AG04450 (cell line): ENCODE data around the gene TIMM9. TPM values are rescaled to one million over a fixed set of nuclear protein-coding genes. Genes with fewer than 3 reads are reported as not detected.
A peak's percentile ranks its signal among the peaks of the same experiment; 100 is the strongest.
"Not testable (repeated sequence)": the region's sequence is repeated elsewhere in the genome, so short reads cannot be mapped to it uniquely, and the experiment has no call there.

Experiments
- CTCF ChIA-PET: fragments of 300-600, 350-600 bp; formaldehyde crosslinking; extraction: SDS; loops from one replicate; lab custom pipeline; 2022; ENCODE audit warnings: antibody characterized with exemption, inconsistent platforms; lab: Charles Lee
- POLR2A ChIA-PET: fragments of 350-600 bp; formaldehyde crosslinking; extraction: SDS; loops from one replicate; lab custom pipeline; 2021; ENCODE audit warnings: antibody characterized with exemption, inconsistent platforms; lab: Yijun Ruan, JAX
- DNase-seq: peaks from one replicate; pipeline ENCODE4 v3.0.0-alpha.2; 2011; ENCODE audit warnings: low read depth, low spot score
- H3K27ac ChIP-seq: one replicate; pipeline ENCODE4 v1.5.1; 2012; ENCODE audit warnings: low read depth, low read length, control low read depth
- H3K27me3 ChIP-seq: one replicate; pipeline ENCODE4 v1.6.0; 2012; ENCODE audit warnings: low read length; ENCODE audit not compliant: control insufficient read depth, insufficient read depth
- H3K4me3 ChIP-seq: 2 replicates; pipeline ENCODE4 v1.5.1; 2011; ENCODE audit warnings: mild to moderate bottlenecking, low read depth, low read length, control low read depth
- H3K9me3 ChIP-seq: 2 replicates; pipeline ENCODE4 v1.5.1; 2012; ENCODE audit warnings: low read length; ENCODE audit not compliant: control insufficient read depth, insufficient read depth
- CTCF ChIP-seq: IDR thresholded peaks from 2 replicates; pipeline ENCODE4 v1.5.1; 2011; ENCODE audit warnings: low read depth, low read length, control low read depth, inconsistent platforms
- polyA plus RNA-seq: library from polyadenylated mRNA; depleted of rRNA; stranded (reverse); fragments of >200 nt; gene quantifications from 2 replicates; pipeline ENCODE4 v1.2.3, GENCODE V29; 2011

Gene TIMM9
- polyA plus RNA-seq, 1 experiment, result 26.8 TPM

DNA sequence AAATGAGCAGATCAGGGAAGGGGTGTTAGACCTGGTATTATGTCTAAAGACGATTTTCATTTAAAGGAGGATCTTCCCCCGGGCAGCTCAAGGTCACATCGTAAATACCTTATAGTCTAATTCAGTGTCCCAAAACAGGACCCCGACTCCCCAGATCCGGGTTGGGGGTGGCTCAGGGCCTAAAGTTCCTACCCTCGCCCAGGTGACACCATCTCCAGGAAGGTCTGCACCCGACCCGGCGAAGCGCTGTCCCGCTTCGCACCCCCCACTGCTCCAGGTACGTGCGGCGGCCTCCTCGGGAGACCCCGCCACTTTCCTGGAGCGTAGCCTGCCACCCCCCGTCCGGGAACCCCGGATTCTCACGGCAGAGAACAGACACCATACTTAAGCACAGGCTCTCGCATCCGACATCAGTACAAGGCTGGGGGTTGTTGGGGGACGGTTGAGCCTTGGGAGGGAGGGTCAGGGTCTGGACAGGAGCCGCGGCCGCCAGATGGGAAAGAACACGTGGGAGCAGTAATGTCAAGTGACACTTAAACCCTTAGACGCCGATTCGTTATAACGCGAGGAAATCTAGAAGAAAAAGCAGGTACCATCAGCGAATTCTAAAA lies 556 bp downstream of the TIMM9 start:
- no peak for DNase-seq
- Histone ChIP-seq H3K4me3 (peak overlapping the region; percentile 89), H3K27ac (peak overlapping the region; percentile 97), H3K27me3 (no peaks in the 10 kb centered on the region), H3K9me3 (no peaks in the 10 kb centered on the region; the same call in 1 of the 2 replicates)
- CTCF ChIA-PET, result interaction anchor here (1.6 kb wide), 1 partner anchor 10 kb away, joined by 4 read pairs; no protein-coding TSS in a partner anchor
- POLR2A ChIA-PET, result interaction anchor here (0.5 to 1.2 kb wide), 3 partner anchors 129 to 162 kb away, joined by 3 to 8 read pairs (median 3); partner anchors contain the start of gene ARID4A
- TF ChIP-seq CTCF, result no peak

DNA sequence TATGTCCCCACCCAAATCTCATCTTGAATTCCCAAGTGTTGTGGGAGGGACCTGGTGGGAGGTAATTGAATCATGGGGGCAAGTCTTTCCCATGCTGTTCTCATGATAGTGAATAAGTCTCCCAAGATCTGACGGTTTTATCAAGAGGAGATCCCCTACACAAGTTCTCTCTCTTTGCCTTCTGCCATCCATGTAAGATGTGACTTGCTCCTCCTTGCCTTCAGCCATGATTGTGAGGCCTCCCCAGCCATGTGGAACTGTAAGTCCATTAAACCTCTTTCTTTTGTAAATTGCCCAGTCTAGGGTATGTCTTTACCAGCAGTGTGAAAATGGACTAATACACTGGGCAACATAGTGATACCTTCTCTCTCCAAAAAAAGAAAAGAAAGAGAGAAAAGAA lies 10.4 kb downstream of the TIMM9 start:
- CTCF ChIA-PET, result interaction anchor here (1.5 kb wide), 1 partner anchor 10 kb away, joined by 4 read pairs; the partner anchor contains the start of gene TIMM9
- H3K27ac ChIP-seq, H3K9me3 ChIP-seq, H3K27me3 ChIP-seq, POLR2A ChIA-PET, H3K4me3 ChIP-seq, DNase-seq: not testable (repeated sequence)

- POLR2A ChIA-PET, result no interaction called here
- TF ChIP-seq CTCF, result no peak
- Histone ChIP-seq H3K4me3 (no peak overlapping the region), H3K9me3 (no peaks in the 10 kb centered on the region), H3K27me3 (no peaks in the 10 kb centered on the region), H3K27ac (no peak overlapping the region)
- DNase-seq, result no peak
- CTCF ChIA-PET, result interaction anchor here (1.5 kb wide), 1 partner anchor 11 kb away, joined by 4 read pairs; the partner anchor contains the start of gene TIMM9
Measured at GRCh38 chr14:58415636-58416547, 11.4 kb downstream of the TIMM9 start.

DNA sequence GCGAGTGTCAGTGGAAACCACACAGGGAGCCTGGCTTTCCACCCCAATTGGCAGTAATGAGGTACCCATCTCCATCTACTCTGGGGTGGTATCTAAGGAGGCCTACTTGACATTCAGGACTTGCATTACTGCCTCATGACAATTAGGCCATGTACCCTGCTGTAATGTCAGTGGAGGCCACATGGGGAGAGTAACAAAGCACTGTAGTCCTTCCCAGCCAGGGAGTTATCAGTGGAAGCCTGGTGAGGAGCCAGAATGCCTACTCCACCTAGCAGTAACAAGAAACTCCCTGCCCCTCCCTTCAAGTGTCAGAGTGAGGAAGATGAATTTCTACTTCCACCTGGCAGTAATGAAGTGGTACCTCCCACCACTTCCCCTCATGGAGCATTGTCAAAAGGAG lies 12.5 kb downstream of the TIMM9 start:
- H3K9me3 ChIP-seq, result no peaks in the 10 kb centered on the region

More for the DNA sequence above, 12.5 kb downstream of the TIMM9 start:
- H3K27me3 ChIP-seq, result no peaks in the 10 kb centered on the region
- CTCF ChIA-PET, result no interaction called here
- no peak for TF ChIP-seq CTCF
- no peak for DNase-seq
- H3K4me3 ChIP-seq, result no peak overlapping the region
- no peak overlapping the region for H3K27ac ChIP-seq
- POLR2A ChIA-PET, result no interaction called here
